WI38 (cell line): Measurements from ENCODE around the gene TMPRSS9.

Source experiments
- H3K4me3 ChIP-seq: 2 replicates; pipeline ENCODE4 v1.5.1; 2011; ENCODE audit warnings: low read depth, mild to moderate bottlenecking, control low read depth, low read length
- TF ChIP-seq, protein P1 (sequence below): IDR thresholded peaks from 2 replicates; pipeline ENCODE4 v1.5.1; 2012; ENCODE audit warnings: low read depth, mild to moderate bottlenecking, control low read depth, low read length

The TMPRSS9 gene

GRCh38 chr19:2324220-2324948 lies 35.7 kb upstream of the TMPRSS9 start:
- TF ChIP-seq, protein P1, sequence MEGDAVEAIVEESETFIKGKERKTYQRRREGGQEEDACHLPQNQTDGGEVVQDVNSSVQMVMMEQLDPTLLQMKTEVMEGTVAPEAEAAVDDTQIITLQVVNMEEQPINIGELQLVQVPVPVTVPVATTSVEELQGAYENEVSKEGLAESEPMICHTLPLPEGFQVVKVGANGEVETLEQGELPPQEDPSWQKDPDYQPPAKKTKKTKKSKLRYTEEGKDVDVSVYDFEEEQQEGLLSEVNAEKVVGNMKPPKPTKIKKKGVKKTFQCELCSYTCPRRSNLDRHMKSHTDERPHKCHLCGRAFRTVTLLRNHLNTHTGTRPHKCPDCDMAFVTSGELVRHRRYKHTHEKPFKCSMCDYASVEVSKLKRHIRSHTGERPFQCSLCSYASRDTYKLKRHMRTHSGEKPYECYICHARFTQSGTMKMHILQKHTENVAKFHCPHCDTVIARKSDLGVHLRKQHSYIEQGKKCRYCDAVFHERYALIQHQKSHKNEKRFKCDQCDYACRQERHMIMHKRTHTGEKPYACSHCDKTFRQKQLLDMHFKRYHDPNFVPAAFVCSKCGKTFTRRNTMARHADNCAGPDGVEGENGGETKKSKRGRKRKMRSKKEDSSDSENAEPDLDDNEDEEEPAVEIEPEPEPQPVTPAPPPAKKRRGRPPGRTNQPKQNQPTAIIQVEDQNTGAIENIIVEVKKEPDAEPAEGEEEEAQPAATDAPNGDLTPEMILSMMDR, result no peak
- H3K4me3 ChIP-seq, result no peak overlapping the region

DNA sequence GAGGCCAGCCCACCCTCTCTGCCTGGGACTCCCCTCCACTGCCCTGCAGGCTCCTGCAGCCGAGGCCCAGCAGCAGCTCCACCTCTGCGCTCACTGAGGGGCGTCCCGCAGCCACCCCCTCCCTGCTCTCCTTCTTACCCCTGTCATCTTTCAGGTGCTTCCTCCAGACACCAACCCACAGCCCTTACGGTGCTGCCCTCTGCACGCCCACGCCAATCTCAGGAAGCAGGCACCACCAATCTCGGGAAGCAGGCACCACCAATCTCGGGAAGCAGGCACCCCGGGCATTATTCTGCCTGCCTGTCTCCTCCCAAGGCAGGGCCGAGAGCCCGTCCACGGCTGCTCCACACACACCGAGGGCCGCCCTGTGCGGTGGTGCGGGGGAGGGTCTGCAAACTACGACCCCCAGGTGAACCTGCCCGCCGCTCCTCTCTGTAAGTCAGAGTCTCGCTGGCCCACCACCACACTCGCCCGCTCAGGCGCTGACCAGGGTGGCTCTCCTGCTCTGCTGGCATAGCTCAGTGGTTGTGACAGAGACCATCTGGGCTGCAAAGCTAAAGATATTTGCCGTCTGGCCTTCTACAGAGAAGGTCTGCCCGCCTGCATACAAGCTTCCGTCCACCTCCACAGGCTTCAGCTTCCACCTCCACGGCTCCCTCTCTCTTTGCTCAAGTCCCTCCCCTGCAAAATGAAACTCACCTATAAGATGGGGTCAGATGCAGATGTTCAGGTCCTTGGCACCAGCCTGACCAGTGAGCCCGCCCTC lies 34.6 kb upstream of the TMPRSS9 start:
- TF ChIP-seq, protein P1, result no peak
- no peak overlapping the region for H3K4me3 ChIP-seq

DNA sequence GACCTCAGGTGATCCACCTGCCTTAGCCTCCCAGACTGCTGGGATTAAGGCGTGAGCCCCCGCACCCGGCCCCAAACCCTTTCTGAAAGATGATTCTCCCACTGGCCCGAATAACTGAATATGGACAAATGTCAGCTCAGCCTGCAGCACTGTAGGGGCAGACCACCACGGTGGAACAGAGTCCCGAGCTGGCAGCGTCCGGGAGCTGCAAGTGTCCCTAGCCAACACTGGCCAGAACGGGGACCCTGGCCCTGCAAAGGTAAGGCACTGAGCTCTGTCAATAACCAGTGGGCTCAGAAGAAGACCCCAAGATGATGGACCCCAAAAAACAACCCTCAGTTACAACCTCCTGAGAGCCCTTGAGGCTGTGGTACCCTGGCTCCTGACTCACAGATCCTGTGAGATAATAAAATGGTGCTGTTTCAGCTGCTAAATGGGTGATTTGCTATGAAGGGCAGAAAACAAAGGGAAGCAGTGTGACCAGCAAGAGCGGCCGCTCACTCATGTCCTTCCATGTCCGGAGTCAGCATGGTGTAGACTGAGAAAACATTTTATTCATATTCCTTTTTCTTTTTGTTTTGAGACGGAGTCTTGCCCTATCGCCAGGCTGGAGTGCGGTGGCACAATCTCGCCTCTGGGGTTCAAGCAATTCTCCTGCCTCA lies 33.2 kb upstream of the TMPRSS9 start:
- H3K4me3 ChIP-seq, result peak overlapping the region; percentile 96

GRCh38 chr19:2327773-2328400 lies 32.2 kb upstream of the TMPRSS9 start:
- peak overlapping the region; percentile 96 for H3K4me3 ChIP-seq
- TF ChIP-seq, protein P1, result no peak

More for the DNA sequence above, 33.2 kb upstream of the TMPRSS9 start:
- TF ChIP-seq, protein P1, result no peak

DNA sequence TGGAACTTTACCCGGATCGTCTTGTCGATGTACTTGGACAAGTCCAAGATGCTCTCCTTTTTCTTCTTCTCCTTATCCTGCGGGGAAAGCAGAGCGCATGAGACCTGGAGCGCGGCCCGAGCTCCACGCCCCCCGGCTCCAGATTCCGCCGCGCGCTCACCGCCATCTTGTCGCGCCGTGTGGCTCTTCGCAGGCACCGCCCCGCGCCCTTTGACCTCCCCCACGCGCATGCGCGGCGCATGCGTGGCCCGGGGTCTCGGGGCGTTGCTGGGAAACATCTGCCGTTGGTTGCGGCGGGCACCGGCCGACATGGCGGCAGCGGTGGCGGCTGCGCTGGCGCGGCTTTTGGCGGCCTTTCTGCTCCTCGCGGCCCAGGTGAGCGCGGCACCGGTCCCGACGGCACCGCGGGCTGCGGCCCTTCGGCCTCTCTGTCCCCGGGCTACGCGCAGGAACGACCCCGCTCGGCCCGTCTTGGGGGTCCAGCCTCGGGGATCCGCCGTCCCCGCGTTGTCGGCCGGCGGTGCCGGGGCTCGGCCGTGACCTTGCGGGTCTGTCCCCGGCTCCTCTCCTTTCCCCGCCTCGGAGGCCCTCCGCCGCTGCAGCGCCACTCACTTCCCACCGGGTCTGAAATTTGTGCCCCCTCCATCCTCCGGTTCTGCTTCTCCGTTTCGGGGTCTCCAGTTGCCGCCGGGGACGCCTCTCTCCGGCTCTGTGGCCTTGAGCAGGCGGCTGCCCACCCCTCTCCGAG lies 31.5 kb upstream of the TMPRSS9 start, which contains the start of the genes LSM7 and SPPL2B:
Gene LSM7, minus strand, starts transcription at position 186 of the 748 bp plus-strand sequence. Its CDS starts 20 bp downstream, at position 166.
Gene SPPL2B, plus strand, starts transcription at position 284 of the 748 bp plus-strand sequence. Its CDS starts 26 bp downstream, at position 310.
- peak within 1 kb of the TSS; percentile 96 for H3K4me3 ChIP-seq
- TF ChIP-seq, protein P1, result no peak

GRCh38 chr19:2329149-2329478 lies 31.0 kb upstream of the TMPRSS9 start:
- TF ChIP-seq, protein P1, result no peak
- peak overlapping the region; percentile 96 for H3K4me3 ChIP-seq
